Measurements from ENCODE around the gene OLA1. TPM values are rescaled to one million over a fixed set of nuclear protein-coding genes. Genes with fewer than 3 reads are reported as not detected.
A peak's percentile ranks its signal among the peaks of the same experiment; 100 is the strongest.

The OLA1 gene
- total and polyA plus RNA-seq, 2 of the 4 experiments (the other 2 are of a cell fraction), result 54.7 to 71.2 TPM

- intact Hi-C loops (cut with micrococcal nuclease), result no loop called here
- Histone ChIP-seq H3K4ac (ENCODE audit: low read depth, low read length) (no peak overlapping the region), H3K4me1 (ENCODE audit: control insufficient read depth, insufficient read depth, low read length) (no peaks in the 10 kb centered on the region), H2BK20ac (ENCODE audit: low read depth, low read length) (no peak overlapping the region), H3K27me3 (ENCODE audit: control insufficient read depth, insufficient read depth, low read length) (no peaks in the 10 kb centered on the region), H2AFZ (replicated peaks; ENCODE audit: low read length, poor library complexity) (no peak overlapping the region), H3K27ac (ENCODE audit: insufficient read depth, low read length) (no peak overlapping the region), H3K79me1 (ENCODE audit: low read depth in 1 of 2, low read length in 2 of 2) (peaks cover 16 to 29% of the 10 kb centered on the region in 2 experiments), H3K4me3 (ENCODE audit: insufficient read depth, low read depth, low read length) (no peak overlapping the region), H3K9me3 (ENCODE audit: control insufficient read depth, insufficient read depth, low read length) (no peaks in the 10 kb centered on the region), H3K18ac (ENCODE audit: low read depth, low read length) (no peak overlapping the region), H3K23ac (ENCODE audit: low read depth, low read length) (no peak overlapping the region), H2BK15ac (ENCODE audit: low read depth, low read length) (no peak overlapping the region), H3K36me3 (ENCODE audit: control insufficient read depth, insufficient read depth, low read length) (no peaks in the 10 kb centered on the region), H3K14ac (replicated peaks; ENCODE audit: low read depth, low read length) (no peak overlapping the region), H4K8ac (ENCODE audit: low read depth in 2 of 2, low read length in 2 of 2) (no peak overlapping the region), H2BK120ac (ENCODE audit: low read depth, low read length) (no peak overlapping the region), H4K20me1 (ENCODE audit: insufficient read depth, low read length) (peaks cover 2% of the 10 kb centered on the region; the same call in 1 of the 2 replicates), H2AK9ac (replicated peaks; ENCODE audit: low read depth, low read length, poor library complexity) (no peak overlapping the region), H3K9me1 (ENCODE audit: insufficient read depth, low read length) (no peaks in the 10 kb centered on the region; the same call in 1 of the 2 replicates), H3K4me2 (ENCODE audit: low read depth, low read length) (no peak overlapping the region), H2AK5ac (ENCODE audit: low read depth, low read length) (no peak overlapping the region), H4K5ac (ENCODE audit: low read depth, low read length) (no peak overlapping the region), H3K56ac (ENCODE audit: extremely low read depth, insufficient read depth, low read length) (no peak overlapping the region), H2BK5ac (ENCODE audit: low read depth, low read length, poor library complexity, severe bottlenecking) (no peak overlapping the region), H4K91ac (ENCODE audit: insufficient read depth, low read depth, low read length) (no peak overlapping the region), H3K9ac (ENCODE audit: low read depth, low read length) (no peak overlapping the region)
- DNase-seq (no peak), ATAC-seq (ENCODE audit: low read depth) (no peak)
- dilution Hi-C loops (cut with HindIII; ENCODE audit: low sequenced_read_pairs, unreplicated experiment), result no loop called here
- POLR2A ChIA-PET (ENCODE audit: unreplicated experiment), result no interaction called here
- 57% methylated on average over 2 of the region's 2 CpGs; no CpG with 5 or more reads in 1 of the 2 experiments for WGBS, 2 experiments (ENCODE audit: extremely low coverage in 2 of 2, insufficient read length in 1 of 2)
- BruUV-seq (replicated peaks), result no TSS peak
- no peak for TF ChIP-seq SMC3 (IDR thresholded peaks at IDR 0.05; ENCODE audit: low read depth, low read length)
- TF ChIP-seq CEBPB (IDR thresholded peaks at IDR 0.05; ENCODE audit: low read depth, low read length), result peak; percentile 90
- CTCF ChIA-PET, result interaction anchor here (0.6 to 2.1 kb wide), 4 partner anchors 9 to 824 kb away, joined by 3 to 6 read pairs (median 4); no protein-coding TSS in a partner anchor
- in situ Hi-C loops (cut with MboI; ENCODE audit: low sequenced_read_pairs), result no loop called here
Measured at GRCh38 chr2:174145827-174146226, 102.5 kb downstream of the OLA1 start.

Data from IMR-90 (cell line).